Measurements from ENCODE around the gene TOP3A. TPM values are rescaled to one million over a fixed set of nuclear protein-coding genes. Genes with fewer than 3 reads are reported as not detected.

TOP3A gene
- polyA plus RNA-seq, 1 donor (not counting 4 experiments of a cell fraction or from before 2014, with no cell fraction given), result 11.6 TPM

GRCh38 chr17:18267366-18267765 is 47.4 kb downstream of the TOP3A start:
- DNase-seq (ENCODE audit: low read depth, low spot score), result no peak
- peaks cover 2% of the 10 kb centered on the region for H3K79me2 ChIP-seq (ENCODE audit: control insufficient read depth, insufficient read depth, low read length)
- no peaks in the 10 kb centered on the region for H3K9me1 ChIP-seq (ENCODE audit: control insufficient read depth, extremely low read depth, insufficient read depth, low read length)
- no peak for FAIRE-seq
- no peak for TF ChIP-seq CTCF (optimal IDR thresholded peaks at IDR 0.05 in 1 of 3, IDR thresholded peaks at IDR 0.05 in 1 of 3, conservative IDR thresholded peaks at IDR 0.05 in 1 of 3; ENCODE audit: extremely low read depth in 1 of 3, insufficient read depth in 2 of 3, low read length in 3 of 3)
- TF ChIP-seq EZH2 (IDR thresholded peaks at IDR 0.05; ENCODE audit: low read length), result no peak
- no peaks in the 10 kb centered on the region for H3K9me3 ChIP-seq (ENCODE audit: control insufficient read depth, low read depth, low read length)
- H2AFZ ChIP-seq (ENCODE audit: control insufficient read depth, low read length), result no peak overlapping the region
- H3K4me1 ChIP-seq (ENCODE audit: control insufficient read depth, extremely low read depth, insufficient read depth, low read length), result peaks cover 11% of the 10 kb centered on the region
- no peak overlapping the region for H3K27ac ChIP-seq (ENCODE audit: control insufficient read depth, insufficient read depth, low read length)
- dilution Hi-C loops (cut with MboI; ENCODE audit: extremely low pct_ligation_motif_present, low sequenced_read_pairs), result no loop called here
- no peak overlapping the region for H3K4me2 ChIP-seq (ENCODE audit: control insufficient read depth, extremely low read depth, insufficient read depth, low read depth, low read length)
- no peaks in the 10 kb centered on the region for H4K20me1 ChIP-seq (ENCODE audit: control insufficient read depth, extremely low read depth, insufficient read depth, low read length)
- H3K27me3 ChIP-seq (ENCODE audit: control insufficient read depth, extremely low read depth, insufficient read depth, low read length), result no peaks in the 10 kb centered on the region
- H3K9ac ChIP-seq (ENCODE audit: control insufficient read depth, extremely low read depth, insufficient read depth, low read length), result no peak overlapping the region
- H3K4me3 ChIP-seq (ENCODE audit: control insufficient read depth in 2 of 3, extremely low read depth in 1 of 3, insufficient read depth in 2 of 3, low read depth in 1 of 3, low read length in 3 of 3), result no peak overlapping the region
- H3K36me3 ChIP-seq (ENCODE audit: control insufficient read depth in 2 of 2, extremely low read depth in 1 of 2, insufficient read depth in 2 of 2, low read length in 2 of 2), result peaks cover 9 to 17% of the 10 kb centered on the region in 2 experiments

GRCh38 chr17:18263885-18264682 is 50.7 kb downstream of the TOP3A start:
- Histone ChIP-seq H3K9me3 (ENCODE audit: control insufficient read depth, low read depth, low read length) (no peaks in the 10 kb centered on the region), H3K4me2 (ENCODE audit: control insufficient read depth, extremely low read depth, insufficient read depth, low read depth, low read length) (no peak overlapping the region), H3K27me3 (ENCODE audit: control insufficient read depth, extremely low read depth, insufficient read depth, low read length) (no peaks in the 10 kb centered on the region), H3K36me3 (ENCODE audit: control insufficient read depth in 2 of 2, extremely low read depth in 1 of 2, insufficient read depth in 2 of 2, low read length in 2 of 2) (peaks cover 9 to 17% of the 10 kb centered on the region in 2 experiments), H2AFZ (ENCODE audit: control insufficient read depth, low read length) (no peak overlapping the region), H3K79me2 (ENCODE audit: control insufficient read depth, insufficient read depth, low read length) (peaks cover 15% of the 10 kb centered on the region), H3K9me1 (ENCODE audit: control insufficient read depth, extremely low read depth, insufficient read depth, low read length) (peaks cover 3% of the 10 kb centered on the region), H3K9ac (ENCODE audit: control insufficient read depth, extremely low read depth, insufficient read depth, low read length) (no peak overlapping the region), H3K27ac (ENCODE audit: control insufficient read depth, insufficient read depth, low read length) (no peak overlapping the region), H3K4me1 (ENCODE audit: control insufficient read depth, extremely low read depth, insufficient read depth, low read length) (peaks cover 28% of the 10 kb centered on the region), H3K4me3 (ENCODE audit: control insufficient read depth in 2 of 3, extremely low read depth in 1 of 3, insufficient read depth in 2 of 3, low read depth in 1 of 3, low read length in 3 of 3) (no peak overlapping the region), H4K20me1 (ENCODE audit: control insufficient read depth, extremely low read depth, insufficient read depth, low read length) (no peaks in the 10 kb centered on the region)
- dilution Hi-C loops (cut with MboI; ENCODE audit: extremely low pct_ligation_motif_present, low sequenced_read_pairs), result no loop called here
- FAIRE-seq, result no peak
- DNase-seq (ENCODE audit: low read depth, low spot score), result no peak
- TF ChIP-seq CTCF (optimal IDR thresholded peaks at IDR 0.05 in 1 of 3, IDR thresholded peaks at IDR 0.05 in 1 of 3, conservative IDR thresholded peaks at IDR 0.05 in 1 of 3; ENCODE audit: extremely low read depth in 1 of 3, insufficient read depth in 2 of 3, low read length in 3 of 3) (no peak), EZH2 (IDR thresholded peaks at IDR 0.05; ENCODE audit: low read length) (no peak)

Measured in keratinocyte (primary cell).